IMR-90 (cell line): ENCODE results near the gene PODXL.

Source experiments
- CHD1 ChIP-seq: IDR thresholded peaks from 2 replicates; pipeline ENCODE4 v1.6.1; 2012; ENCODE audit warnings: low read depth, low read length, improper control_type of control experiment
- CTCF ChIP-seq: conservative IDR thresholded peaks from 2 replicates; pipeline ENCODE4 v1.5.1; 2012; ENCODE audit warnings: mild to moderate bottlenecking, low read depth, low read length, improper control_type of control experiment
- FOS ChIP-seq: fragments of 150-350 bp; IDR thresholded peaks from 2 replicates; pipeline ENCODE4 v1.6.1; 2016; ENCODE audit warnings: low read depth, low read length
- POLR2A ChIP-seq: IDR thresholded peaks from 2 replicates; pipeline ENCODE4 v1.6.1; 2012; ENCODE audit warnings: mild to moderate bottlenecking, low read depth, low read length
- RAD21 ChIP-seq: IDR thresholded peaks from 2 replicates; pipeline ENCODE4 v1.6.1; 2012; ENCODE audit warnings: low read length, improper control_type of control experiment
- SMC3 ChIP-seq: fragments of 150-350 bp; IDR thresholded peaks from 2 replicates; pipeline ENCODE4 v1.6.1; 2016; ENCODE audit warnings: low read depth, mild to moderate bottlenecking, antibody characterized with exemption, low read length, moderate library complexity

GRCh38 chr7:131497454-131497853, 59.0 kb downstream of the PODXL start:
- TF ChIP-seq CTCF (no peak), POLR2A (no peak), FOS (no peak), SMC3 (no peak), CHD1 (no peak), RAD21 (no peak)
